ENCODE data around the gene NOL3. TPM values are rescaled to one million over a fixed set of nuclear protein-coding genes. Genes with fewer than 3 reads are reported as not detected.

NOL3 gene
- total RNA-seq, 1 donor from 2014 or later, result 28.3 TPM

DNA sequence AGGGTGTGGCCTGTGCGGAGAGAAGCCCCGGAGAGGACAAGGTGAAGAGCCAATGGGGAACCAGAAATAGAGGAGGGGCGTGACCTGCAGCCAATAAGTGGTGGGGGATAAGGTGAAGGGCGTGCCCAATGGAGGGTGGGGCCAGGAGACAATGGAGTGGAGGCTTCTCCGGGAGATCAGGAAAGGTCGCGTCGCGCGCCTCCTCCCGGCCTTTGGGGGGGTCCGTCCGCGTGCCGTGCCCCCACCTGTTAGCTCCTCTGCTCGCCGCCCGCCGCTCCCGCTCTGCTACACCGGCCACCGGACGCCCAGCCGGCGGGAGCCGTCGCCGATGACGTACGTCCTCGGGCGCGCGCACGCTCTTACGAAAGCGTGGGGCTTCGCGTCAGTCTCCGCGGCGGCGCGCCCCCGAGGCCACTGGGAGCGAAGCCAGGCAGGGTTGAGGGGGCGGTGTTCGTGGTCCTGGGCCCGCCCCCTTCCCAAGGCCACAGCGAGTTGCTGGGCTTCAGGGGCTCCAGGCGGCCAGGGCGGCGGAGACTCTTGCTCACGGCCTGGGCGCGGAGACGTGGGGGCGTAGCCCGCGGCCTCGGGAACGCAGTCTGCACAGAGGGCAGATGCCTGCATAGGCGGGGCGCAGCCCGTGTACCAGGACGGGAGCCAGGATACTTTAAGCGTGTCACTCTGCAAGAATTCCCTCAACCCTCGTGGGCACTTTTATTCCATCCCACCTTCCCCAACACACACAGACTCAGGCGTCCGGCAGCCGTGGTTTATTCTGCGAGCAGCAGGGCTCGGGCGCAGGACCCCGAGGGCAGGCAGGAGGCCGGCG lies 13.5 kb downstream of the NOL3 start, which contains the start of gene MATCAP1:
TSS of gene MATCAP1 (minus strand) at position 337 of the 826 bp plus-strand sequence. CDS start 3,353 bp downstream, outside the sequence.
- peaks cover 6% of the 10 kb centered on the region for H3K27me3 ChIP-seq (ENCODE audit: control insufficient read depth, insufficient read depth, low read length)
- TF ChIP-seq, protein P1, sequence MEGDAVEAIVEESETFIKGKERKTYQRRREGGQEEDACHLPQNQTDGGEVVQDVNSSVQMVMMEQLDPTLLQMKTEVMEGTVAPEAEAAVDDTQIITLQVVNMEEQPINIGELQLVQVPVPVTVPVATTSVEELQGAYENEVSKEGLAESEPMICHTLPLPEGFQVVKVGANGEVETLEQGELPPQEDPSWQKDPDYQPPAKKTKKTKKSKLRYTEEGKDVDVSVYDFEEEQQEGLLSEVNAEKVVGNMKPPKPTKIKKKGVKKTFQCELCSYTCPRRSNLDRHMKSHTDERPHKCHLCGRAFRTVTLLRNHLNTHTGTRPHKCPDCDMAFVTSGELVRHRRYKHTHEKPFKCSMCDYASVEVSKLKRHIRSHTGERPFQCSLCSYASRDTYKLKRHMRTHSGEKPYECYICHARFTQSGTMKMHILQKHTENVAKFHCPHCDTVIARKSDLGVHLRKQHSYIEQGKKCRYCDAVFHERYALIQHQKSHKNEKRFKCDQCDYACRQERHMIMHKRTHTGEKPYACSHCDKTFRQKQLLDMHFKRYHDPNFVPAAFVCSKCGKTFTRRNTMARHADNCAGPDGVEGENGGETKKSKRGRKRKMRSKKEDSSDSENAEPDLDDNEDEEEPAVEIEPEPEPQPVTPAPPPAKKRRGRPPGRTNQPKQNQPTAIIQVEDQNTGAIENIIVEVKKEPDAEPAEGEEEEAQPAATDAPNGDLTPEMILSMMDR (IDR thresholded peaks at IDR 0.05; ENCODE audit: insufficient read depth, low read length, poor library complexity, severe bottlenecking), result no peak
- H3K36me3 ChIP-seq (ENCODE audit: control insufficient read depth, insufficient read depth, low read length), result no peaks in the 10 kb centered on the region
- peak within 1 kb of the TSS; percentile 63 for H3K4me3 ChIP-seq (ENCODE audit: low read depth, low read length)
- peak; percentile 93 for DNase-seq (ENCODE audit: low read depth)

DNA sequence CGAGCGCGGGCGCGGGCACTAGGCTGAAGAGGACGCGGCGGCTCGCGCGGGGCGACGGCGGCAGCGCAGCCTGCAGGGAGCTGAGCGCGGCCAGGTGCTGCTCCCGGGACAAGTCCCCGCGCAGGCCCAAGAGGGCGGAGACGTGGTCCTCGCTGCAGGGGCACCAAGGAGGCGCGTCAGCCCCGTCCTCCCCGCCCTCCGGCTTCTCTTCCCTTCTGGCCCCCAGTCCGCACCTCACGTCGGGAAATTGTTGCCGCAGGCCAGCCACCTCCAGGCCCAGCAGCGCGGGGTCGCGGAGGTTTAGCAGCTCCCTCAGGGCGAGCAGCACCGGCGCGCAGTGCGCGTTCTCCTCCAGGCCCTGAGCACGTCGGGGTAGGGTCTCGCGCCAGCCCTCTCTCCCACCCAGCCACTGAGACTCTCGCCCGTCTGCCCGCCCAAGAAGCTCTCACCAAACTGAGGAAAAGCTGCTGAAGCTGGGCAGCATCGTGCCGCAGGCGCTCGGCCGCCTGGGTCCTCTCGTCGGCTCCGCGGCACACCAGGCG lies 14.2 kb downstream of the NOL3 start:
- TF ChIP-seq, protein P1 (IDR thresholded peaks at IDR 0.05; ENCODE audit: insufficient read depth, low read length, poor library complexity, severe bottlenecking), result no peak
- Histone ChIP-seq H3K27me3 (ENCODE audit: control insufficient read depth, insufficient read depth, low read length) (peaks cover 6% of the 10 kb centered on the region), H3K4me3 (ENCODE audit: low read depth, low read length) (peak overlapping the region; percentile 63), H3K36me3 (ENCODE audit: control insufficient read depth, insufficient read depth, low read length) (no peaks in the 10 kb centered on the region)
- no peak for DNase-seq (ENCODE audit: low read depth)

DNA sequence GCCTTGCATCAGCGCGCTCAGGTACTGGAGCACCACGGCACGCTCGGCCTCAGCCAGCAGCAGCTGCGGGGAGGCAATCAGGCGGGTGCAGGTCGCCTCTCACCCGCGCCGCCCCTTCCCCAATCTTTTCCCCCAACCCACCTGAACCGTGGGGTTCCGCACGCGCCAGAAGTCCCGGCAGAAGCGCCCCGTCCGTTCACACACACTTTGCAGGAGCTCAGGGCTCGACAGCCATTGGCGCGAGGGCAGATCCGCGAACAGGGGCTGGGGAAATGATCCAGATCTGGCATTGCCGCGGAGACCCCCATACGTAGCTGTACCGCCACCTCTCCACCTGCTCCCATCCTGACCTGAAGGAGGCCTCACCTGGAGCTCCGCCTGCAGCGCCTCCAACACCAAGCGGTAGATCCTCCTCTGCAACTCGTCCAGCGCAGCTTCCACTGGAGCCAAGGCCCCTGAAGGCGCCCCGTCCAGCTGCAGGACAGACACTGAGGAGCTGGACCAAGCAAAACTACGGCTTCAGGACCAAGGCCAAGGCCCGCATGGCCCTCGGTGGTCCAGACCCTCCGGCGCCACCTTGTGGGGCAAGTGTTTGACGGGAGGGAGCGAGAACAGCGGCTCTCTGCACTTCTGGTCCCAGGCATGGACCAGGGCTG lies 14.8 kb downstream of the NOL3 start:
- no peaks in the 10 kb centered on the region for H3K36me3 ChIP-seq (ENCODE audit: control insufficient read depth, insufficient read depth, low read length)
- no peak overlapping the region for H3K4me3 ChIP-seq (ENCODE audit: low read depth, low read length)
- TF ChIP-seq, protein P1 (IDR thresholded peaks at IDR 0.05; ENCODE audit: insufficient read depth, low read length, poor library complexity, severe bottlenecking), result peak; percentile 95
- H3K27me3 ChIP-seq (ENCODE audit: control insufficient read depth, insufficient read depth, low read length), result peaks cover 6% of the 10 kb centered on the region
- DNase-seq (ENCODE audit: low read depth), result no peak

DNA sequence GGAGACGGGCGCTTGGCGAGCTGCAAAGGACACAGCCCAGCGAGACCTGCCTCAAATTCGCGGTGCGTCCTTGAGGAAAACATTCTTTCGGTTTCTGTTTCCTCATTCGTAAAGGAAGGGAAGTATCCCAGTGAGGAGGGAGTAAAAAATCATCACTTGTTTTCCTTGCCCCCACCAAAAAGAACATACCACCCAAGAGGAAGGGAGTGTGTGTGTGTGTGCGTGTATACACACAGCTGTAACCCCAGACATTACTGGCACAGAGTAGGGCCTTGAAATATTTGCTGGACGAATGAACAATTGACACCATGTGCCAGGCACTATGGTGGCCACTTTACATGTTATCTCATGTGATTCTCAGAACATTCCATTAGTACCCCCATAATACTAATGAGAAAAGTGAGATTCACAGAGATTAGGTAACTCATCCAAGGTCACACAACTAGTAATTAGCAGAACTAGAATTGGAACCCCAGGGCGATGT lies 15.4 kb downstream of the NOL3 start:
- peaks cover 6% of the 10 kb centered on the region for H3K27me3 ChIP-seq (ENCODE audit: control insufficient read depth, insufficient read depth, low read length)
- no peak for DNase-seq (ENCODE audit: low read depth)
- H3K36me3 ChIP-seq (ENCODE audit: control insufficient read depth, insufficient read depth, low read length), result no peaks in the 10 kb centered on the region
- H3K4me3 ChIP-seq (ENCODE audit: low read depth, low read length), result no peak overlapping the region
- TF ChIP-seq, protein P1 (IDR thresholded peaks at IDR 0.05; ENCODE audit: insufficient read depth, low read length, poor library complexity, severe bottlenecking), result no peak

DNA sequence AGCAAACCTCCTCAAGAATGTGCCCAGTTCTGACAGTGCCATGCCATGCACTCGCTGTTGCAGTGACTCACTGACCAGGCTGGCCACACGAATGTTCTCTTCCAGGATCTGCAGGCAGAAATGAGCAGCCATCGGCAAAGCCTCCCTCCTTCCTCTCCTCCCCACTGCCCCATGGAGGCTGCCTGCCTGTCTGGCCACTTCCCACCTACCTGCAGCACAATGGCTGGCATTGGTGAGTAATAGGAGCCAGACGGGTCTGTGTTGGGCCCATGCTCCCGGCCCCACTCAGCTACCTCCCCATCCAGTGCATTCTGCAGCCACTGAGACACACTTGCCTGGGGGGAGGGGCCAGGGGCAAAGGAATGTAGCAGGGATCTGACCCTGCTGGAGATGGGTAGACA lies 16.2 kb downstream of the NOL3 start:
- DNase-seq (ENCODE audit: low read depth), result no peak
- Histone ChIP-seq H3K27me3 (ENCODE audit: control insufficient read depth, insufficient read depth, low read length) (peaks cover 6% of the 10 kb centered on the region), H3K36me3 (ENCODE audit: control insufficient read depth, insufficient read depth, low read length) (no peaks in the 10 kb centered on the region), H3K4me3 (ENCODE audit: low read depth, low read length) (no peak overlapping the region)
- TF ChIP-seq, protein P1 (IDR thresholded peaks at IDR 0.05; ENCODE audit: insufficient read depth, low read length, poor library complexity, severe bottlenecking), result no peak
